GM04504 (cell line): Measurements from ENCODE around the gene ASAH2.
A peak's percentile ranks its signal among the peaks of the same experiment; 100 is the strongest.
"Not testable (repeated sequence)": the region's sequence is repeated elsewhere in the genome, so short reads cannot be mapped to it uniquely, and the experiment has no call there.

Source experiments
- DNase-seq: peaks from one replicate; pipeline ENCODE4 v3.0.0-alpha.2; 2012; ENCODE audit warnings: low read depth

The ASAH2 gene

DNA sequence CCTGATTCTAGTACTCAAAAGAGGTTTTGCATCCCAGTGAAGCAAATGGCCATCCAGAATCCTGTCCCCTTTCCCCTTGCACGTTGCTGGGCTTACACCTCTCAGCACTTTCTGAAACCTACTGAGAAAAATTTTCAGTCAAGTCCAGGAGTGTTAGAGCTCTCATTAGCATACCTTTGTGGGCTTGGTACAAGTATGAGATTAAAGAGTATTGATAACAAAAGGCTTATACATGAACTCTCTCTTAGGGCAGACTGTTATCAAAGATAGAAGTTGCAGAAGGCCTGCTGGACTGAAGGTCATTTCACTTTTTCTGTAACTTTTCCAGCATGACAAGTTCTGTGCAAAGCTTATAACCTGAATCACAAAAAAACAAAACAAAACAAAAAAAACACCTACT, at the start of gene ASAH2:
Gene ASAH2, minus strand, starts transcription at position 123 of the 400 bp plus-strand sequence. CDS start 2,906 bp downstream, outside the sequence.
- no peak for DNase-seq

- no peak for DNase-seq
These were observed 48.8 kb upstream of the ASAH2 start for GRCh38 chr10:50299948-50300669.

GRCh38 chr10:50295367-50295766, 44.1 kb upstream of the ASAH2 start:
- no peak for DNase-seq

- no peak for DNase-seq
These were observed 43.3 kb upstream of the ASAH2 start for GRCh38 chr10:50294582-50294981.

GRCh38 chr10:50293513-50294313, 42.4 kb upstream of the ASAH2 start:
- no peak for DNase-seq

DNA sequence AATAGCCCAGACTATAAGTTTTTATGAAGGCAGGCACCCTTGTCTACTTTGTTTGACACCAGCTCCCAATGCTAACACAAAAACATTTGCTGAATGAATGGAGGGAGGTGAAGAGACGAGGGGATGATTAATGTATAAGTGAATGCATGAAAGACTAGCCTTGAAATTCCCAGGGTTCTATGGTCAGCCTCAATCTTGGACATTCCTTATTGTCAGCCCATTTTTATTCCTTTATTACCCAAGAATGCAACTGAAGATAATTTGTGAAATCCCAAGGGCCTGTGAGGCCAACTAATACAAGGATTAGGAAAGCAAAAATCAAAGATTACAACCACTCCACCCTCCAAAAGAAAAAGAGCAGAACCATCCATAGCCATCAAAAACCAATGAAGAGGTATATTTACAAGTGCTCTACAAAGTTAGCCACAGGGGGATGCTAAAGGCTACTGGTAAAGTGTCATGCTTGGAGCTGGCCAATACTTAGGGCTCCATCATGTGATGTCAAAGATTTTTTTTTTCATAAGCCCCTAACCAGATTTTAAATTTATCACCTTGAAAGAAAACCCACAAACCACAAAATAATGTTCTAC, 40.0 kb upstream of the ASAH2 start:
- no peak for DNase-seq

DNA sequence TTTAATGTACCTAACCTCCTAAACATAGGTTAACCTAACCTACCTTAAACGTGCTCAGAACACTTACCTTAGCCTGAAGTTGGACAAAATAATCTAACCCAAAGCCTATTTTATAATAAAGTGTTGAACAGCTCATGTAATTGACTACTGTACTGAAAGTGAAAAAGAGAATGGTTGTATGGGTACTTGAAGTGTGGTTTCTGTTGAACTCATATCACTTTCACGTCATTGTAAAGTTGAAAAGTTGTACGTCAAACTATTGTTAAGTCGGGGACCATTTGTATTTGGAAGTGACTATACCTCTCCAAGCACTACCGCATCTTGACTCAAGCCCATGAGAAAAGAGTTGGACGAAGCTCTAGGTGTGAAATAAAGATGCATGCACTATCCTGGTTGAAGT, 37.9 kb upstream of the ASAH2 start:
- DNase-seq = no peak

- DNase-seq = no peak
These were observed 35.9 kb upstream of the ASAH2 start for GRCh38 chr10:50286996-50287803.

DNA sequence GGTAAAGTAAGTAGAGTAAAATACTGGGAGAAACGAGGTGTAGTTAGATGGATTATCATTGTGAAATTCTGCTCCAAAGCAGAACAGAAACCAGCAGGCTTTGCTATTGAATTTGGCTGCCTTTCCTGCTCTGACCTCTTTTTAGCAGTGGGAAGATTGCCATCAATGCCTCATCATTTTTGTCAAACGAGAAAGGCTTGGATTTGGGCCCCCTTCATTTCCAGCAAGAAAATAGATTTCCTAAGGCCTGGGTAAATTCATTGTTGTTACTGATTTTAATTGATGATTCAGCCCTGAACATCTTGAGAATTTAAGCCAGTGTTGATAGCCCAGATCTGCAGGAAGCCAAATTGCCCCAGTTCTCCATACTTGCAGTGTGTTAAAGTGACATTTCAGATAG, 35.2 kb upstream of the ASAH2 start:
- peak; percentile 78 for DNase-seq

DNA sequence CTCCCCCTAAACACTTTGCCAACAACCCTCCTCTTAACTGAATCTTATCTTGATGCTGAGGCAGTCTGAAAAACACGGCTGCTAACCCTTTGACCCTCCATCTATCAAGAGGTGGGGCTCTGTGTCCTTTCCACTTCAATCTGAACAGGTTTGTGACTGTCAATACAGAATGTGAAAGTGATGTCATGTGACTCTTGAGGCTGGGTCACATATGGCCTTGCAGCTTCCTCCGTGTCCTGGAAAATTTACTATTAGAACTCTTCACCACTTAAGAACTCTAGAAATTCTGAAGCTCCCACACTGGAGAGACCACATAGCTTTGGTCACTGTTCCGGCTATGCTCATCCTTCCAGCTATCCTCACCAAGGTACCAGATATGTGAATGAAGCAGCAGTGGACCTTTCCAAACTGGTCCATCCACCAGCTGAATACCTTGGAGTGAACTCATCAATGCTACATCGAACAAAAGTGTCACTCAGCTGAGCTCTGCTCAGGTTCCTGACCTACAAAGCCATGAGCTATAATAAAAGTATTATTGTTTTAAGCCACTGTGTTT, 30.7 kb upstream of the ASAH2 start:
- DNase-seq = no peak

DNA sequence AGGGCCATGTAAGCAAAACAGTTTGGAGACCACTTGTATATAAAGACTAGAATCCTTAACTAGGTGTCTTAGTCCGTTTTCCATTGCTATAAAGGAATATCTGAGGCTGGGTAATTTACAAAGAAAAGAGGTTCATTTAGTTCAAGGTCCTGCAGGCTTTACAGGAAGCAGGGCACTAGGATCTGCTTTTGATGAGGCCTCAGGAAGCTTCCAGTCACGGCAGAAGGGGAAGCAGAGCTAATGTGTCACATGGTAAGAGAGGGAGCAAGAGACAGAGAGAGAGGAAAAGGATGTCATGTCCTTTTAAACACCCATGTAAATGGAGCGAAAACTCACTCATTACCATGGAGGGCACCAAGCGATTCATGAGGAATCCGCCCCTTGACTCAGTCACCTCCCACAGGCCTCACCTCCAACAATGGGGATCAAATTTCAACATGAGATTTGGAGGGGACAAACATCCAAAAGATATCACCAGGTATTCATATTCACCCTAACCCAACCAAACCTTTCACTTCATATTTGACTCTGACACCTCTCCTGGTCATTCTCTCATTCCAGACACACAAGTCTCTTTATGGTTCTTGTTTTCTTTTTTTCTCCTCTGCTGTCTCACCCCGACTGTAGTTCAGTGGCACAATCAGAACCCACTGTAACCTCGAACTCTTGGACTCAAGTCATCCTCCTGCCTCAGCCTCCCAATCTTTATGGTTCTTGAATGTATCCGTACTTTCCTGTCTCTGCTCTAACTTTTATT, 30.1 kb upstream of the ASAH2 start:
- no peak for DNase-seq

- DNase-seq = no peak
These were observed 28.9 kb upstream of the ASAH2 start for GRCh38 chr10:50280049-50280841.

DNA sequence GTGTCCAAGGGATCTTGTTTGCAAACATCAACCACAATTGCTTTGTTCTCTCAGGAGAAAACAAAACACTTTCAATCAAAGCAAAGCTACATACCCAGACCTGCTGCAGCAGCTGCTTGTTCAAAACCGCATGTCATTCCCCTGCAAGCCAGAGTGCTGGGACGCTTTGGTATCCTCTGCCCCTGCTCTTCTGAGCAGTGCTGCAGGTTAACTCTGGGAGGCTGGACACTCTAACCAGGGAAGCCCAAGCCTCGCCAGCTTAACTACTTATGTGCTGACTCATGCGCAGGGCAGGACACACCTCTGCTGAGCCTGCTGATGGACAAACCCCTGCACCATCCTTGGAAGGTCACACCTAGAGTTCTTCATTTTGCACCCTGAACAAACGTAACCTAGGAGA, 28.2 kb upstream of the ASAH2 start:
- no peak for DNase-seq

DNA sequence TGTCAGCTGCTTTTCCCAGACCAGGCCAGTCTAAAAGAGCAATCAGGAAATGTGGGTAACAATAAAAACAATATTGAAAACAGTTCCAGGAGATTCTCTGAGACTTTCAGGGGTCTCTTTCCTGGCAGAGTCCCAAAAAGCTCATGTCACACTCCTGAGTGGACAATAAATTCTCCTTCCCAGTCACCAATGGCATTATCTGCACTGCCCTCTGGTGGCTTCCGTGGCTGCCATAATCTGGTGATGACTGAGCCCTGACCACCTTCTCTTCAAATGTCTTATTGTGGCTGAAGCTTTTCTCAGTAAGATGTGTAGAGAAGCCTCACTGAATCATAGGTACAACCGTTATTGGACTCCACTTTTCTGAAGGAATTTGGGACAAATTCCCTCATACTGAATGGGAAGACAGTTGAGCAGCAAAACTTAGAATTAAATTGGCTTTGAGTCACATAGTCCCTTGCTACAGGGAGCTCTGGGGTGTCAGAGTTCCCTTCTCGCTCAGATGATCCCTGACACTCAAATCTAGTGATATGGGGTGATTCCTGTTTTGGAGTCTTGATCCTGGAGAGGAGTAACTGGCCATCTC, 24.4 kb upstream of the ASAH2 start:
- no peak for DNase-seq

DNA sequence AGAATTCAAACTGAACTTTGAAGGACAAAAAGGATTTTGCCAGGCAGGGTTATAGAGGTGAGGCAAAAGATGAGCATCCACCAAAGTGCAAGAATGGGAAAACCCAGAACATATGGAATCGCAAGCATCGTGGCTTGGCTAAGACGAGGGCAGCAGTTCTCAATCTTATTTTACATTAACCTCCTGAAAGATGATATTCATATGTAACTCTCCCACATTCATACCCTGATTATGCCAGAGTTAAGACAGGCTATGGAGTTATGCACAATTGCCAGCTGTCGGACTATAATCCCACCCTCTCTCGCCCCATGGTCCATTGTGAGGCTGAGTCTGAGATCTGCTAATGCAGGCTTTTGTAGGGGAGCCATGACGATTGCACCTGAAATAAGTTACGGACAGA, 21.2 kb upstream of the ASAH2 start:
- no peak for DNase-seq

DNA sequence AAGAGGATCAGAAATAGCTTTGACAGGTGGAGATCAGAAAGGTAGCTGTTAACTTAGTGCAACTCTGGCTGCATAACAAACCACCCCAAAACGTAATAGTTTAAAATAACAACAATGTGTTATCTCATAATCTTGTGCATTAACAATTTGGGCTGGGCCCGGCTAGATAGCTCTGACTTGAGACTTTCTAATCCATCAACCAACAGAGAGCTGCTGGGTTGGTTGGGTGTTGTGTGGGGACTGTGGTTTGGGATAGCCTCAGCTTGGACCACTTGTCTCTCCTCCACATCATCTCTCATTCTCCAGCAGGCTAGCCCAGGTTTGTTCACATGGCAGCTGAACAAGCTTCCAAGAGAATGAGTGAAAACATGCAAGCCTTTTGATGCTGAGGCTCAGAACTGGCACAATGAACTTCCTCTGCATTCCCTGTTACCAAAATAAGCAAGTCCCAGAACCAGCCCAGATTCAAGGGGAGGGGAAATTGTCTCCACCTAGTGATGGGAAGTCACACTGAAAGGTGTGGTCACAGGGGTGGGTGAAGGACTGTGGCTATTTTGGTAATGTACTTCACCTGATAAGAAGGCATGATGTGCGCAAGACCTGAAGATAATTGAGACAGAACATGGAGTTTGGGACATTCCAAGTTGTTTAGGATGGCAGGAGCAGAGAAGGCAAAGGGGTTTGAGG, 20.4 kb upstream of the ASAH2 start:
- no peak for DNase-seq

GRCh38 chr10:50267877-50268276, 16.6 kb upstream of the ASAH2 start:
- not testable (repeated sequence) for DNase-seq

DNA sequence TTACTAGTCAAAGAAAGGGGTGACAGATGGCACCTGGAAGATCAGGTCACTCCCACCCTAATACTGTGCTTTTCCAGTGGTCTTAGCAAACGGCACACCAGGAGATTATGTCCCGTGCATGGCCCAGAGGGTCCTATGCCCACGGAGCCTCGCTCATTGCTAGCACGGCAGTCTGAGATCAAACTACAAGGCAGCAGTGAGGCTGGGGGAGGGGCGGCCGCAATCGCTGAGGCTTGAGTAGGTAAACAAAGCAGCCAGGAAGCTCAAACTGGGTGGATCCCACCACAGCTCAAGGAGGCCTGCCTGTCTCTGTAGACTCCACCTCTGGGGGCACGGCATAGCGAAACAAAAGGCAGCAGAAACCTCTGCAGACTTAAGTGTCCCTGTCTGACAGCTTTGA, 11.3 kb upstream of the ASAH2 start:
- not testable (repeated sequence) for DNase-seq

DNA sequence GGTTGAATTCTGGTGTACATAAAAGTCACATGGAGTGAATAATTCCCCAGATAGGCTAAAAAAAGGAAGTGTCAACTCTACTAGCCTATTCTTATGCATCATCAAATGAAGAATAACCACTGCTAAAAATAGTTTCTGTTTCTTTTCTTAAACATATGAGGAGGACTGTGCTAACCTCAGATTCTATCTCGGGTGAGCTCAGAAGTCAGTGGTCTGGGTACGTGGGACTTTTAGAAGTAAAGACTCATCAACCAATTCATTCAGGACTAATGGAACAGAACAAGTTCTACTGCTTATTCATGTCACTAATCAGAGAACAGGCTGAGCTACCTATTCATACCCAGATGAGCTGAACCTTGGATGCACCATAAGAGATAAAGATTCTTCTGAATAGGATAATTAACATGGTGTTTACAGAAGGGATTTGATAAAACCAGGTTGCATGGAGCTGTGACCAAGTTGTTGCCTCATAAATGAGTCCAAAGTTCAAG, 9.5 kb upstream of the ASAH2 start:
- no peak for DNase-seq
